ENCODE data around the gene SPG7.

Gene SPG7

DNA sequence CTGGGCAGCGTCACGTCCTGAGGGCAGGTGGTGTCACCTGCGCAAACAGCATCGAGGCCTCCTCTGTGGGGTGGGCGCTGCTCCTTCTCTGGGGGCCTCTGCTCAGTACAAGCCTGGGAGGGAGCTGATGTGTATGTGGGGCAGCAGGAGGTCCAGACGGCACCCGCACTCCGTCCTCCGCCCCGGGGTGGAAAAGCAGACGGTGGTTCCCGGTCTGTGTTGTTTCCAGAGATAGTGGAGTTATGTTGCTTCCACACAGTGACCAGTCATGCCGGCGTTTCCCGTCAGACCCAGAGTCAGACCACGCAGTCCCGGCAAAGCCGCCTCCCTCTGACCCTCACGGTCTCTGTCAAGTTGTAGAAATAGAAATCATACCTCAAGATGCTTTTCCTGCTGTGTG is 38.6 kb downstream of the SPG7 start:
- no peak overlapping the region for H3K27ac ChIP-seq (replicated peaks)
- TF ChIP-seq SPI1 (IDR thresholded peaks at IDR 0.05; ENCODE audit: borderline replicate concordance, low read depth) = no peak
- TF ChIP-seq, protein P1, sequence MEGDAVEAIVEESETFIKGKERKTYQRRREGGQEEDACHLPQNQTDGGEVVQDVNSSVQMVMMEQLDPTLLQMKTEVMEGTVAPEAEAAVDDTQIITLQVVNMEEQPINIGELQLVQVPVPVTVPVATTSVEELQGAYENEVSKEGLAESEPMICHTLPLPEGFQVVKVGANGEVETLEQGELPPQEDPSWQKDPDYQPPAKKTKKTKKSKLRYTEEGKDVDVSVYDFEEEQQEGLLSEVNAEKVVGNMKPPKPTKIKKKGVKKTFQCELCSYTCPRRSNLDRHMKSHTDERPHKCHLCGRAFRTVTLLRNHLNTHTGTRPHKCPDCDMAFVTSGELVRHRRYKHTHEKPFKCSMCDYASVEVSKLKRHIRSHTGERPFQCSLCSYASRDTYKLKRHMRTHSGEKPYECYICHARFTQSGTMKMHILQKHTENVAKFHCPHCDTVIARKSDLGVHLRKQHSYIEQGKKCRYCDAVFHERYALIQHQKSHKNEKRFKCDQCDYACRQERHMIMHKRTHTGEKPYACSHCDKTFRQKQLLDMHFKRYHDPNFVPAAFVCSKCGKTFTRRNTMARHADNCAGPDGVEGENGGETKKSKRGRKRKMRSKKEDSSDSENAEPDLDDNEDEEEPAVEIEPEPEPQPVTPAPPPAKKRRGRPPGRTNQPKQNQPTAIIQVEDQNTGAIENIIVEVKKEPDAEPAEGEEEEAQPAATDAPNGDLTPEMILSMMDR (IDR thresholded peaks at IDR 0.05; ENCODE audit: insufficient read depth, low read length) = no peak
- TF ChIP-seq, protein P2, sequence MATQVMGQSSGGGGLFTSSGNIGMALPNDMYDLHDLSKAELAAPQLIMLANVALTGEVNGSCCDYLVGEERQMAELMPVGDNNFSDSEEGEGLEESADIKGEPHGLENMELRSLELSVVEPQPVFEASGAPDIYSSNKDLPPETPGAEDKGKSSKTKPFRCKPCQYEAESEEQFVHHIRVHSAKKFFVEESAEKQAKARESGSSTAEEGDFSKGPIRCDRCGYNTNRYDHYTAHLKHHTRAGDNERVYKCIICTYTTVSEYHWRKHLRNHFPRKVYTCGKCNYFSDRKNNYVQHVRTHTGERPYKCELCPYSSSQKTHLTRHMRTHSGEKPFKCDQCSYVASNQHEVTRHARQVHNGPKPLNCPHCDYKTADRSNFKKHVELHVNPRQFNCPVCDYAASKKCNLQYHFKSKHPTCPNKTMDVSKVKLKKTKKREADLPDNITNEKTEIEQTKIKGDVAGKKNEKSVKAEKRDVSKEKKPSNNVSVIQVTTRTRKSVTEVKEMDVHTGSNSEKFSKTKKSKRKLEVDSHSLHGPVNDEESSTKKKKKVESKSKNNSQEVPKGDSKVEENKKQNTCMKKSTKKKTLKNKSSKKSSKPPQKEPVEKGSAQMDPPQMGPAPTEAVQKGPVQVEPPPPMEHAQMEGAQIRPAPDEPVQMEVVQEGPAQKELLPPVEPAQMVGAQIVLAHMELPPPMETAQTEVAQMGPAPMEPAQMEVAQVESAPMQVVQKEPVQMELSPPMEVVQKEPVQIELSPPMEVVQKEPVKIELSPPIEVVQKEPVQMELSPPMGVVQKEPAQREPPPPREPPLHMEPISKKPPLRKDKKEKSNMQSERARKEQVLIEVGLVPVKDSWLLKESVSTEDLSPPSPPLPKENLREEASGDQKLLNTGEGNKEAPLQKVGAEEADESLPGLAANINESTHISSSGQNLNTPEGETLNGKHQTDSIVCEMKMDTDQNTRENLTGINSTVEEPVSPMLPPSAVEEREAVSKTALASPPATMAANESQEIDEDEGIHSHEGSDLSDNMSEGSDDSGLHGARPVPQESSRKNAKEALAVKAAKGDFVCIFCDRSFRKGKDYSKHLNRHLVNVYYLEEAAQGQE (IDR thresholded peaks at IDR 0.05; ENCODE audit: insufficient replicate concordance, low read depth) = no peak
- no peak for TF ChIP-seq POLR2AphosphoS5 (IDR thresholded peaks at IDR 0.05; ENCODE audit: low read depth)
- TF ChIP-seq GABPA (IDR thresholded peaks at IDR 0.05; ENCODE audit: low read depth) = no peak
- DNase-seq (ENCODE audit: low read depth in 1 of 2, low spot score in 1 of 2) = no peak

DNA sequence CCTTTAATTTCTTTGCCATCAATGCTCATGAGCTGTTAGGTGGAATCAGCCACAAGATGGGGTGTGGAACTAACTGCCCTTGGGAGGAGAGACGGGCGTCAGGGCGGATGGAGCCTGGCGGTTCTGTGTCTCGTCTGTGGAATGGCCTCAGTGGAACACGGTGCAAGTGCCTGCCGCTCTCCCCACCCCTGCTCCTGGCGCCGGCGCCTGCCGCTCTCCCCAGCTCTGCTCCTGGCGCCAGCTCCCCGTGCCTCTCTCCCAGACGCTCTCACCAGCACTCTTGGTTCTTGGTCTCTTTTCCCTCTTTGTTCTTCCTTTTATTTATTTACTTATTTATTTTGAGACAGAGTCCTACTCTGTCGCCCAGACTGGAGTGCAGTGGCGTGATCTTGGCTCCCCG is 39.1 kb downstream of the SPG7 start:
- DNase-seq (ENCODE audit: low read depth in 1 of 2, low spot score in 1 of 2) = no peak
- Histone ChIP-seq H3K4me3 (replicated peaks; ENCODE audit: insufficient read depth, low read length) (no peak overlapping the region), H3K27ac (replicated peaks) (no peak overlapping the region), H3K27me3 (ENCODE audit: insufficient read depth, poor library complexity, severe bottlenecking) (no peaks in the 10 kb centered on the region)
- TF ChIP-seq POLR2AphosphoS5 (IDR thresholded peaks at IDR 0.05; ENCODE audit: low read depth) (no peak), SPI1 (IDR thresholded peaks at IDR 0.05; ENCODE audit: borderline replicate concordance, low read depth) (no peak), GABPA (IDR thresholded peaks at IDR 0.05; ENCODE audit: low read depth) (no peak)
- TF ChIP-seq, protein P2 (IDR thresholded peaks at IDR 0.05; ENCODE audit: insufficient replicate concordance, low read depth) = no peak
- TF ChIP-seq, protein P1 (IDR thresholded peaks at IDR 0.05; ENCODE audit: insufficient read depth, low read length) = no peak

More for the DNA sequence above, 38.6 kb downstream of the SPG7 start:
- Histone ChIP-seq H3K4me3 (replicated peaks; ENCODE audit: insufficient read depth, low read length) (no peak overlapping the region), H3K27me3 (ENCODE audit: insufficient read depth, poor library complexity, severe bottlenecking) (no peaks in the 10 kb centered on the region)

DNA sequence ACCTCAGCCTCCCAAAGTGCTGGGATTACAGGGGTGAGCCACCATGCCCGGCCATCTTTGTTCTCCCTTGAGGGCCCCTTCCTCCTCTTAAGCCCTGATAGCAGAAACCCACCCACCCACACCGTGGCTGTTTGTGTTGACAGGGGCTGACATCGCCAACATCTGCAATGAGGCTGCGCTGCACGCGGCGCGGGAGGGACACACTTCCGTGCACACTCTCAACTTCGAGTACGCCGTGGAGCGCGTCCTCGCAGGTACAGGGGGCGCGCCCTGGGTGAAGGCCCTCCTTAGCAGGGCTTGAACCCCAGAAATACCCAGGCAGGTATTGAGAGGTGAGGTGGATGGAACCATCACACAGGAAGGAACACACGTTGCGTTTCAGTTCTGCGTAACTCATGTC is 39.7 kb downstream of the SPG7 start:
- no peak overlapping the region for H3K27ac ChIP-seq (replicated peaks)
- TF ChIP-seq, protein P2 (IDR thresholded peaks at IDR 0.05; ENCODE audit: insufficient replicate concordance, low read depth) = no peak
- TF ChIP-seq GABPA (IDR thresholded peaks at IDR 0.05; ENCODE audit: low read depth) (no peak), SPI1 (IDR thresholded peaks at IDR 0.05; ENCODE audit: borderline replicate concordance, low read depth) (no peak), POLR2AphosphoS5 (IDR thresholded peaks at IDR 0.05; ENCODE audit: low read depth) (no peak)
- TF ChIP-seq, protein P1 (IDR thresholded peaks at IDR 0.05; ENCODE audit: insufficient read depth, low read length) = no peak
- H3K27me3 ChIP-seq (ENCODE audit: insufficient read depth, poor library complexity, severe bottlenecking) = no peaks in the 10 kb centered on the region
- no peak overlapping the region for H3K4me3 ChIP-seq (replicated peaks; ENCODE audit: insufficient read depth, low read length)
- DNase-seq (ENCODE audit: low read depth in 1 of 2, low spot score in 1 of 2) = no peak

All from HL-60 (cell line).